ENCODE data around the gene GNG7.

DNA sequence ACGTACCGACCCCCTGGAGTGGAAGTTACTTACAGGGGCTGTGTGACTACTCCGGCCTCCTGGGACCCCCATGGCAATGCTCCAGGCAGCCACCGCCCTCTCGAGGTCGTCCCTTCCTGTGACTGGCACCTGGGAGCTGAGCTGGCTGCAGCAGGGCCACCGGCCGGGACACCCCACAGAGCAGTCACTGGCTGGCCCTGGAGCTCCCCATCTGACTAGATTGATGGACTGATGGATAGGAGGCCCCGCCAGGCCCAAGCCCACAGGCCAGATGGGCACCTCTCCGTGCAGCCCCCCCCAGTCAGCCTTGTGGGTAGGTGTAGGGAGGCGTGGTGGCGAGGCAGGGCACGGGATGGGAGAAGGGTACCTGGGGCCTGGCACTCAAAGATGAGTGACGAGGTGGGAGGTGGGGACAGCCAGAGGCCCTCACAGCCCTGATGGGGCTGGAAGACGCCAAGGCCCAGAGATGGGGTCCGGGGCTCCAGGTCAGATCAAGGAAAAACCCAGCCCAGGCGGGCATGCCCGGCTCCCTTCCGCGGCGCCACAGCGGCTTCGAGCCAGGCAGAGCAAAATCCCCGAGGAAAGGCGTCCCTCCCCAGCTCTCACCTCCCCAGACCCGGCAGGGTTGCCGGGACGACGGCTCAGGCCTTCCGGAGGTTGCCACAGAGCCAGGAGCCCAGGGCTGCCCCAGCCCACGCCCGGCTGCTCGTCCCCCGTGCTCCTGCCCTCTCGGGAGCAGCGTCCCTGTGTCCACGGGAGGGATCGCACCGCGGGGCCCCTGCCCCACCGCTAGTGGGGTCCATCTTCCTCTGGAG is 28.9 kb upstream of the GNG7 start:
- TF ChIP-seq, protein P1, sequence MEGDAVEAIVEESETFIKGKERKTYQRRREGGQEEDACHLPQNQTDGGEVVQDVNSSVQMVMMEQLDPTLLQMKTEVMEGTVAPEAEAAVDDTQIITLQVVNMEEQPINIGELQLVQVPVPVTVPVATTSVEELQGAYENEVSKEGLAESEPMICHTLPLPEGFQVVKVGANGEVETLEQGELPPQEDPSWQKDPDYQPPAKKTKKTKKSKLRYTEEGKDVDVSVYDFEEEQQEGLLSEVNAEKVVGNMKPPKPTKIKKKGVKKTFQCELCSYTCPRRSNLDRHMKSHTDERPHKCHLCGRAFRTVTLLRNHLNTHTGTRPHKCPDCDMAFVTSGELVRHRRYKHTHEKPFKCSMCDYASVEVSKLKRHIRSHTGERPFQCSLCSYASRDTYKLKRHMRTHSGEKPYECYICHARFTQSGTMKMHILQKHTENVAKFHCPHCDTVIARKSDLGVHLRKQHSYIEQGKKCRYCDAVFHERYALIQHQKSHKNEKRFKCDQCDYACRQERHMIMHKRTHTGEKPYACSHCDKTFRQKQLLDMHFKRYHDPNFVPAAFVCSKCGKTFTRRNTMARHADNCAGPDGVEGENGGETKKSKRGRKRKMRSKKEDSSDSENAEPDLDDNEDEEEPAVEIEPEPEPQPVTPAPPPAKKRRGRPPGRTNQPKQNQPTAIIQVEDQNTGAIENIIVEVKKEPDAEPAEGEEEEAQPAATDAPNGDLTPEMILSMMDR (IDR thresholded peaks at IDR 0.05) = no peak
- TF ChIP-seq POLR2A (IDR thresholded peaks at IDR 0.05) = no peak

Measured in adrenal gland (tissue), 5 donors.